Thyroid gland (tissue), 4 donors: ENCODE data around the gene BTBD19. TPM values are rescaled to one million over a fixed set of nuclear protein-coding genes. Genes with fewer than 3 reads are reported as not detected.

ENCODE experiments used
- DNase-seq, 2 donors: peaks; one replicate each; pipeline ENCODE4 v3.0.0-alpha.2; 2019
- H3K27ac ChIP-seq, 3 donors: fragments of 200-600 bp; sonication (generic); 1 replicate in 2 of 3; 2 replicates in 1 of 3; pipeline ENCODE4 v1.5.1; 2016 to 2019; ENCODE audit warnings: mild to moderate bottlenecking in 1 of 3, moderate library complexity in 1 of 3
- H3K27me3 ChIP-seq: fragments of 200-600 bp; sonication (generic); one replicate; pipeline ENCODE4 v1.5.1; 2019
- H3K36me3 ChIP-seq, 2 donors: fragments of 200-600 bp; sonication (generic); one replicate each; pipeline ENCODE4 v1.5.1; 2016 to 2019
- H3K4me1 ChIP-seq, 2 donors: fragments of 200-600 bp; sonication (generic); one replicate each; pipeline ENCODE4 v1.5.1; 2017 to 2019
- H3K4me3 ChIP-seq, 3 donors: fragments of 200-600 bp; sonication (generic); replicated peaks in 1 of 3; 1 replicate in 2 of 3; 2 replicates in 1 of 3; pipeline ENCODE4 v1.5.1; 2016; ENCODE audit warnings: mild to moderate bottlenecking in 1 of 3
- H3K9me3 ChIP-seq: fragments of 200-600 bp; sonication (generic); one replicate; pipeline ENCODE4 v1.5.1; 2017
- POLR2A ChIP-seq, 2 donors: fragments of 450-650 bp; IDR thresholded peaks; one replicate each; pipeline ENCODE4 v1.6.1; 2017; ENCODE audit warnings: antibody characterized with exemption in 2 of 2, mild to moderate bottlenecking in 2 of 2, moderate library complexity in 1 of 2
- WGBS, 2 donors: methylation state at CpG; one replicate each; pipeline ENCODE4 v1.1.5; 2017; 5-methylcytosine and 5-hydroxymethylcytosine counted together
- intact Hi-C: fragments of 100-400 bp; cut with DNase I; formaldehyde crosslinking; loops from one replicate; pipeline ENCODE4 v1.15.1; 2023
- total RNA-seq, 4 donors: library from RNA; depleted of rRNA; stranded (reverse); fragments of >200 nt; gene quantifications; one replicate each; pipeline ENCODE4 v1.2.3, GENCODE V29; 2016
- TF ChIP-seq, protein P1 (sequence below), 6 experiments: fragments of 200-600 bp in 3 of 6; fragments of 450-650 bp in 3 of 6; sonication (generic) in 3 of 6; IDR thresholded peaks; one replicate each; pipeline ENCODE4 v1.5.1; 2016 to 2019; ENCODE audit warnings: antibody characterized with exemption in 6 of 6, mild to moderate bottlenecking in 2 of 6, inconsistent platforms in 1 of 6, moderate library complexity in 1 of 6

Gene BTBD19
- total RNA-seq, 4 donors from 2014 or later = 7.3 to 14.9 (median 9.2) TPM

DNA sequence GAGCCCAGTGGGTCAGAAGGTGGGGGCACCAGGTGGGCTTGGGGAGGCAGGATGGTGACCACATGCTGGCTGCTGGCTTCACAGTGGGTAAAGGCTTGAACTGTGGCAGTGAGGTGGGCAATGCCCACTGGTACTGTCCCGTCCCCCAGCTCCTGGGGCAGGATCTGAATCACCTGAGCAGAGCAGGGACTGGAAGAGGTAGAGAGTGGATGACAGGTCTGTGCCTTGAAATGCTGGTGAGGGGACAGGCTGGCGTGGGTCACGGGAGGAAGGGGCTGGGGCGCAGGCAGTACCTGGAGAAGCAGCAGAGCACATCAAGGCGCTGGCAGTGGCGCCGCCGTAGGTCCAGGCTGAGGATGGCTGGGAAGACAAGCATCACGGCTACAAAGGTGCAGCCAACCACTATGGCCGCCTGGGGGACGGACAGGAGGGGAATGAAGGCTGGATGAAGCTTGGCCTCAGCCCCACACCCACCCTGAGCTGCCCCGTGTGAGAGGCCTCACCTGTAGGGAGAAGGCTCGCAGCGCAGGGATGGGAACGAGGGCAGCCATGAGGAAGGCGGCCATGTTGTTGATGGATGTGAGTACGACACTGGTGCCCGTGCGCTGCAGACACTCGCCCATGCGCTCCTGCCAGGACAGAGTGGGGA, 19.8 kb downstream of the BTBD19 start:
- intact Hi-C loops = no loop called here
- no peak overlapping the region for H3K4me3 ChIP-seq
- 93 to 97% methylated on average over 20 to 21 of the region's 21 CpGs for WGBS, 2 donors
- no peaks in the 10 kb centered on the region for H3K27me3 ChIP-seq
- H3K9me3 ChIP-seq = no peaks in the 10 kb centered on the region
- no peaks in the 10 kb centered on the region for H3K36me3 ChIP-seq
- H3K4me1 ChIP-seq = peaks cover 0 to 4% of the 10 kb centered on the region in 2 donors
- DNase-seq = no peak
- no peak for TF ChIP-seq POLR2A (IDR thresholded peaks at IDR 0.05)
- TF ChIP-seq, protein P1, sequence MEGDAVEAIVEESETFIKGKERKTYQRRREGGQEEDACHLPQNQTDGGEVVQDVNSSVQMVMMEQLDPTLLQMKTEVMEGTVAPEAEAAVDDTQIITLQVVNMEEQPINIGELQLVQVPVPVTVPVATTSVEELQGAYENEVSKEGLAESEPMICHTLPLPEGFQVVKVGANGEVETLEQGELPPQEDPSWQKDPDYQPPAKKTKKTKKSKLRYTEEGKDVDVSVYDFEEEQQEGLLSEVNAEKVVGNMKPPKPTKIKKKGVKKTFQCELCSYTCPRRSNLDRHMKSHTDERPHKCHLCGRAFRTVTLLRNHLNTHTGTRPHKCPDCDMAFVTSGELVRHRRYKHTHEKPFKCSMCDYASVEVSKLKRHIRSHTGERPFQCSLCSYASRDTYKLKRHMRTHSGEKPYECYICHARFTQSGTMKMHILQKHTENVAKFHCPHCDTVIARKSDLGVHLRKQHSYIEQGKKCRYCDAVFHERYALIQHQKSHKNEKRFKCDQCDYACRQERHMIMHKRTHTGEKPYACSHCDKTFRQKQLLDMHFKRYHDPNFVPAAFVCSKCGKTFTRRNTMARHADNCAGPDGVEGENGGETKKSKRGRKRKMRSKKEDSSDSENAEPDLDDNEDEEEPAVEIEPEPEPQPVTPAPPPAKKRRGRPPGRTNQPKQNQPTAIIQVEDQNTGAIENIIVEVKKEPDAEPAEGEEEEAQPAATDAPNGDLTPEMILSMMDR (IDR thresholded peaks at IDR 0.05) = no peak
- H3K27ac ChIP-seq = no peak overlapping the region

DNA sequence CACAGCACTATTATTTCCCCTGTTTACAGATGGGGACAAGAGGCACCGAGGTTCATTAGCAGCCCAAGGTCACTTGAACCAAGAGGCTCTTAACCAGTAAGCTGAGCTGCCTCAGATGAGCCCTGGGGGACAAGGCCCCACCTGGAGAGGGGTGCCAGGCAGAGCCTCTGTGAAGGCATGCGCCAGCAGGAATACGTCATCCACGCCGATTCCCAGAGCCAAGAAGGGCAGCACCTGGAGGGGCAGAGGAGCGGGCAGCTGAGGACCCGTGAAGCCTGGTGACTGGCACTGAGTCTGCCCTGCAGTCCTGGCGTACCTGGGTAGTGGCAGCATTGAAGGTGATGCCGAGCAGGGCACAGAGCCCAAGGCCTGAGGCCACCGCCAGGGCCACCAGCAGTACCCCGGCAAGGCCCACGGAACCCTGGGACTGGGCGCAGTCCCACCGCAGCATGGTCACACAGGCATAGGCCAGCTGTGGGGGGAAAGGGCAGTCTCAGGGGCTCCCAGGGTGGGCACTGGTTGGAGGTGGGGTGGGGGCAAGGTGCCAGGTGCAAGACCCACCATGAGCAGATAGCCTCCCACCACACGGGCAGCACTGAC, 20.6 kb downstream of the BTBD19 start:
- DNase-seq = no peak
- no peaks in the 10 kb centered on the region for H3K27me3 ChIP-seq
- 75 to 87% methylated on average over 2 to 6 of the region's 15 CpGs for WGBS, 2 donors
- H3K4me3 ChIP-seq = no peak overlapping the region
- no peaks in the 10 kb centered on the region for H3K9me3 ChIP-seq
- no peak for TF ChIP-seq POLR2A (IDR thresholded peaks at IDR 0.05)
- TF ChIP-seq, protein P1 (IDR thresholded peaks at IDR 0.05) = no peak
- H3K4me1 ChIP-seq = peaks cover 0 to 4% of the 10 kb centered on the region in 2 donors
- H3K27ac ChIP-seq = no peak overlapping the region
- H3K36me3 ChIP-seq = no peaks in the 10 kb centered on the region
- intact Hi-C loops = no loop called here

DNA sequence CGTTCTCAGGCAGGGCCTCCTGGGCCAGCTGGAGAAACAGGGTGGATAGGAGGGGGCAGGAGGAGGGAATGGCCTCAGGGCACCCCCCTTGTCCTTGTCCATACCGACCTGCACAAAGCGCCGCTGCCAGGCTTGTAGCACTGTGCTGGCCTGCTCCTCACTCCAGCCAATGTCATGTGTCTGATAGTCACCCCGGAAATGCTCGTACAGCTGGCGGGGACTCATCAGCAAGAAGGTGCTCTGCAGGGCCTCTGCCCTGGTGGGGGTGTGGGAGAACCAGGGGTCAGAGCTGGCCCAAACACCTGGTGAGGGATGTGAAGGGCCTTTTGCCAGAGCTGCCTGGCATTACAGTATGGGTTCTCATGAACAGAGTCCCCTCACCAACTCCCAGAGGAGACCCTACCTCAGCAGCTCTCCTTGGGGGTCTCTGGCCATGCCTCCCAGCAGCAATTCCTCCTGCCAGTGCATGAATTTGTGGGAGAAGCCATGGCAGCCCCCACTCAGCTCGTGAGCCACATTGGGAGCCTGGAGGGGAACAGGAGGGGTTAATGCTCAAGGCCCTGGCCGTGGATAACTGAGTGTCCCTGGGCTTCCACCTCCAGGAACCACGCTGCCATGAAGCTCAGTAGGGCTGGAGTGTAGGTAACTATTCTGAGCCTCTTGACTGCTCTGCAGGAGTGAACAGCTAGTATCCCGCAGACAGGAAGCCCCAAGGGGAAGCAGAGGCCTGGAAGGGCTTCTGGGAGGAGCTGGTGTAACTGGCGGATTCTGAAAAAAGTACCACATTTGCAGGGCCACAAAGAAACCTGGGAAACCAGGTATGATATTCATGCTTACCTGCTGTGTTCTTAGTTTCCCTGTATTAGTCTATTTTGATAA, 21.4 kb downstream of the BTBD19 start:
- H3K27ac ChIP-seq = no peak overlapping the region

DNA sequence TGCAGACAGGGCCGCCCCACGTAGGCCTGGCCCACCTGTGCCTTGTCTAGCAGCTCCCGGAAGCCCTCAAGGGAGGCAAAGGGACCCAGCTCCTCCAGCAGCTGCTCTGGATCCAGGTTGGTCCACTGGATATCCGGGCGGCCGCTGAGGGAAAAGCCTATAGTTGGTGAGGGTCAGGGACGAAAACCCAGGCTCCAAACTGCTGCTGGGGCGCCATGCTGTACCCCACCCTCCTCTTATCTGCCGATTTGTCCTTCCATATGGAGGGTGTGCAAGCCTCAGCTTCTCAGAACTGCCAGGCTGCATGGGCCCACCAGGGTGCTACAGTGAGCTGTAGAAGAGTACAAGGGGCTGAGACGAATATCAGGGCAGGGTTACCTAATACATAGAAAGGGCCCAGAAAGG, 22.6 kb downstream of the BTBD19 start:
- 88 to 91% methylated on average over 6 to 9 of the region's 10 CpGs for WGBS, 2 donors
- Histone ChIP-seq H3K9me3 (no peaks in the 10 kb centered on the region), H3K4me1 (peaks cover 0 to 4% of the 10 kb centered on the region in 2 donors), H3K27ac (no peak overlapping the region), H3K4me3 (no peak overlapping the region), H3K27me3 (no peaks in the 10 kb centered on the region), H3K36me3 (no peaks in the 10 kb centered on the region)
- intact Hi-C loops = no loop called here
- no peak for DNase-seq
- TF ChIP-seq, protein P1 (IDR thresholded peaks at IDR 0.05) = no peak
- TF ChIP-seq POLR2A (IDR thresholded peaks at IDR 0.05) = no peak

More for the DNA sequence above, 21.4 kb downstream of the BTBD19 start:
- TF ChIP-seq, protein P1 (IDR thresholded peaks at IDR 0.05) = no peak
- no peak for TF ChIP-seq POLR2A (IDR thresholded peaks at IDR 0.05)
- DNase-seq = no peak
- Histone ChIP-seq H3K4me1 (peaks cover 0 to 4% of the 10 kb centered on the region in 2 donors), H3K36me3 (no peaks in the 10 kb centered on the region), H3K27me3 (no peaks in the 10 kb centered on the region), H3K4me3 (no peak overlapping the region), H3K9me3 (no peaks in the 10 kb centered on the region)
- 83 to 85% methylated on average over 11 to 12 of the region's 12 CpGs for WGBS, 2 donors
- intact Hi-C loops = no loop called here
